Iris pigment epithelial cell (primary cell): Measurements from ENCODE around the gene IGF2.

Experiments
- DNase-seq: peaks from one replicate; pipeline ENCODE4 v3.0.0-alpha.2; 2011; ENCODE audit warnings: low read depth

Gene IGF2

GRCh38 chr11:2091786-2092463 is 47.3 kb downstream of the IGF2 start:
- DNase-seq, result no peak

GRCh38 chr11:2091112-2091746 is 48.0 kb downstream of the IGF2 start:
- no peak for DNase-seq

GRCh38 chr11:2090172-2091111 is 48.7 kb downstream of the IGF2 start:
- DNase-seq, result no peak

GRCh38 chr11:2089536-2090165 is 49.5 kb downstream of the IGF2 start:
- DNase-seq, result peak; percentile 69

- DNase-seq, result no peak
These were observed 50.2 kb downstream of the IGF2 start for GRCh38 chr11:2088746-2089535.

- DNase-seq, result no peak
These were observed 50.9 kb downstream of the IGF2 start for GRCh38 chr11:2088284-2088683.

- no peak for DNase-seq
These were observed 52.7 kb downstream of the IGF2 start for GRCh38 chr11:2086239-2087040.

GRCh38 chr11:2085251-2086066 is 53.7 kb downstream of the IGF2 start:
- no peak for DNase-seq

- no peak for DNase-seq
These were observed 54.5 kb downstream of the IGF2 start for GRCh38 chr11:2084721-2085120.
